Ishikawa (cell line): Measurements from ENCODE around the gene LAMA3.

Experiments used
- CEBPB ChIP-seq: IDR thresholded peaks from 2 replicates; pipeline ENCODE4 v1.6.1; 2012
- CREB1 ChIP-seq: IDR thresholded peaks from 2 replicates; pipeline ENCODE4 v1.6.1; 2012; ENCODE audit warnings: low read depth
- EGR1 ChIP-seq: IDR thresholded peaks from 2 replicates; pipeline ENCODE4 v1.6.1; 2012
- EP300 ChIP-seq: IDR thresholded peaks from 2 replicates; pipeline ENCODE4 v1.6.1; 2012; ENCODE audit warnings: borderline replicate concordance
- FOXM1 ChIP-seq: IDR thresholded peaks from 2 replicates; pipeline ENCODE4 v1.6.1; 2012; ENCODE audit warnings: low read depth, borderline replicate concordance
- MAX ChIP-seq: IDR thresholded peaks from 2 replicates; pipeline ENCODE4 v1.6.1; 2012
- NFIC ChIP-seq: IDR thresholded peaks from 2 replicates; pipeline ENCODE4 v1.6.1; 2012
- RAD21 ChIP-seq: IDR thresholded peaks from 2 replicates; pipeline ENCODE4 v1.6.1; 2012; ENCODE audit warnings: low read depth
- REST ChIP-seq: IDR thresholded peaks from 2 replicates; pipeline ENCODE4 v1.6.1; 2012; ENCODE audit warnings: low read depth, mild to moderate bottlenecking
- TAF1 ChIP-seq: IDR thresholded peaks from 2 replicates; pipeline ENCODE4 v1.6.1; 2012; ENCODE audit warnings: low read depth, mild to moderate bottlenecking
- TCF12 ChIP-seq: IDR thresholded peaks from 2 replicates; pipeline ENCODE4 v1.6.1; 2012; ENCODE audit warnings: low read depth
- TEAD4 ChIP-seq: IDR thresholded peaks from 2 replicates; pipeline ENCODE4 v1.6.1; 2012
- YY1 ChIP-seq: IDR thresholded peaks from 2 replicates; pipeline ENCODE4 v1.6.1; 2012; ENCODE audit warnings: low read depth
- ZBTB7A ChIP-seq: IDR thresholded peaks from 2 replicates; pipeline ENCODE4 v1.6.1; 2012; ENCODE audit warnings: low read depth
- TF ChIP-seq, protein P1 (sequence below): IDR thresholded peaks from 2 replicates; pipeline ENCODE4 v1.6.1; 2012

The LAMA3 gene

GRCh38 chr18:23702606-23703005 is 13.4 kb downstream of the LAMA3 start:
- TF ChIP-seq FOXM1 (no peak), RAD21 (no peak), EP300 (no peak), CEBPB (no peak), TCF12 (no peak), TEAD4 (no peak)

DNA sequence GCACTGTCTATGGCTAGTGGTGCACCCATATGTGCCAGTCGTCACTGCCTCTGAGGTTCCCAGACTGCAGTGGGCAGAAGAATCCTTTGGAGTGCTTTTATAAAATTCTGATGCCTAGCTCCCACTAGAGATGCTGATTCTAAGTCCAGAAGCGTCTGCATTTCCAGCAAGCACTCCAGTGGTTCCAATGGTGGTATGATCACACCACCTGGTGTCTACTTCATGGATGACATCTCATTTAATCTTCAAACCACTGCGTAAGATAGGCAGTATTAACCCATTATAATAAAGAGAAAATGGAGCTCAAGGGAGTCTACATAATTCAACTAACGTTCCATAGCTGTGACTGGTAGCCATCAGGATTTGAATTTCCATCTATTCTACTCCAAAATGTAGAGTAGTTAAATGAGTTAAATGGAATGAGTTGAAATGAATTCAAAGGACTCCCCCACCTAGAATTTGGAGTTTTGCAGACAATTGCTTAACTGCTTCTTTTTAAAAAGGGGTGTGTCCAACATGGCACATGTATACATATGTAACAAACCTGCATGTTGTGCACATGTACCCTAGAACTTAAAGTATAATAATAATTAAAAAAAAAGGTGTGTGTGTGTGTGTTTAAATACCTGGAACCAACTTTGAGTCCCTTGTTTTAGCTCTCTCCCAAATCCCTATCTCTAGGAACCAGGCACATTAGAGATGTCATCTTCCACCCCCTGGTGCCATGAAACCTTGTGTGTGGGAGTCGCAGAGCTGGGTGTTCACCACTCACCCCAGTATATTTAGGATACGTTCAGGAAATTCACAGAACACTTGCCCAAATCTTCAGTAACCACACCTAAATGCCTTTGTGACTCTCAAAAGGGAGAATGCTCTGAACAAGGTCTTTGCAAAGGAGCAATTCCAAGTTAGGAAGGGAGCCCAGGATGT is 14.1 kb downstream of the LAMA3 start:
- TF ChIP-seq REST (no peak), RAD21 (peak; percentile 88)

GRCh38 chr18:23703987-23704384 is 14.7 kb downstream of the LAMA3 start:
- TF ChIP-seq EGR1: no peak
- TF ChIP-seq, protein P1, sequence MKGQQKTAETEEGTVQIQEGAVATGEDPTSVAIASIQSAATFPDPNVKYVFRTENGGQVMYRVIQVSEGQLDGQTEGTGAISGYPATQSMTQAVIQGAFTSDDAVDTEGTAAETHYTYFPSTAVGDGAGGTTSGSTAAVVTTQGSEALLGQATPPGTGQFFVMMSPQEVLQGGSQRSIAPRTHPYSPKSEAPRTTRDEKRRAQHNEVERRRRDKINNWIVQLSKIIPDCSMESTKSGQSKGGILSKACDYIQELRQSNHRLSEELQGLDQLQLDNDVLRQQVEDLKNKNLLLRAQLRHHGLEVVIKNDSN: no peak
- TF ChIP-seq REST: no peak
- TF ChIP-seq TAF1: no peak
- TF ChIP-seq TCF12: no peak
- TF ChIP-seq NFIC: no peak

- no peak for TF ChIP-seq FOXM1
- no peak for TF ChIP-seq RAD21
- no peak for TF ChIP-seq YY1
- TF ChIP-seq ZBTB7A: no peak
- no peak for TF ChIP-seq NFIC
- no peak for TF ChIP-seq TCF12
- TF ChIP-seq EP300: no peak
- no peak for TF ChIP-seq EGR1
- TF ChIP-seq TAF1: no peak
- no peak for TF ChIP-seq REST
- no peak for TF ChIP-seq MAX
- no peak for TF ChIP-seq CEBPB
- TF ChIP-seq CREB1: no peak
- TF ChIP-seq, protein P1: no peak
- no peak for TF ChIP-seq TEAD4
Measured at GRCh38 chr18:23704806-23705205, 15.6 kb downstream of the LAMA3 start.

- TF ChIP-seq ZBTB7A (no peak), TAF1 (no peak), CEBPB (no peak), EP300 (no peak), YY1 (no peak), RAD21 (no peak), MAX (no peak), FOXM1 (no peak)
Measured at GRCh38 chr18:23706971-23707640, 17.9 kb downstream of the LAMA3 start.
